ENCODE data around the gene APBA3.

- TF ChIP-seq CTCF (optimal IDR thresholded peaks at IDR 0.05 in 1 of 3, IDR thresholded peaks at IDR 0.05 in 1 of 3, conservative IDR thresholded peaks at IDR 0.05 in 1 of 3; ENCODE audit: extremely low read depth in 1 of 3, insufficient read depth in 2 of 3, low read length in 3 of 3), result no peak
- no peak for TF ChIP-seq EZH2 (IDR thresholded peaks at IDR 0.05; ENCODE audit: low read length)
Observed at GRCh38 chr19:3810708-3811355, 49.3 kb upstream of the APBA3 start.
